Sigmoid colon (tissue), 7 donors: ENCODE measurements around the gene ZNF512B. TPM values are rescaled to one million over a fixed set of nuclear protein-coding genes. Genes with fewer than 3 reads are reported as not detected.

ENCODE experiments used
- DNase-seq: peaks from one replicate; pipeline ENCODE4 v3.0.0-alpha.2; 2019
- H3K27ac ChIP-seq, 4 donors: fragments of 200-600 bp; sonication (generic); one replicate each; pipeline ENCODE4 v1.5.1; 2016 to 2019; ENCODE audit warnings: mild to moderate bottlenecking in 1 of 4
- H3K27me3 ChIP-seq, 3 donors: fragments of 200-600 bp; sonication (generic); one replicate each; pipeline ENCODE4 v1.5.1; 2019; ENCODE audit warnings: mild to moderate bottlenecking in 1 of 3
- H3K36me3 ChIP-seq, 4 donors: fragments of 200-600 bp; sonication (generic); one replicate each; pipeline ENCODE4 v1.5.1; 2016 to 2019
- H3K4me1 ChIP-seq, 4 donors: fragments of 200-600 bp; sonication (generic); one replicate each; pipeline ENCODE4 v1.5.1; 2017 to 2019
- H3K4me3 ChIP-seq, 4 donors: fragments of 200-600 bp; sonication (generic); one replicate each; pipeline ENCODE4 v1.5.1; 2017 to 2019; ENCODE audit warnings: mild to moderate bottlenecking in 2 of 4, moderate library complexity in 1 of 4
- H3K9me3 ChIP-seq, 4 donors: fragments of 200-600 bp in 3 of 4; sonication (generic) in 3 of 4; one replicate each; pipeline versions ENCODE4 v1.5.1 to v1.6.1; 2013 to 2019
- EP300 ChIP-seq, 4 donors: sonication (generic); formaldehyde crosslinking; IDR thresholded peaks; one replicate each; pipeline ENCODE4 v1.6.1; 2017; ENCODE audit warnings: antibody characterized with exemption in 4 of 4
- POLR2A ChIP-seq, 2 donors: fragments of 450-650 bp; IDR thresholded peaks; one replicate each; pipeline ENCODE4 v1.6.1; 2016; ENCODE audit warnings: antibody characterized with exemption in 2 of 2, mild to moderate bottlenecking in 2 of 2, moderate library complexity in 2 of 2
- POLR2AphosphoS5 ChIP-seq, 4 donors: sonication (generic); formaldehyde crosslinking; IDR thresholded peaks; one replicate each; pipeline ENCODE4 v1.6.1; 2017; ENCODE audit warnings: antibody characterized with exemption in 4 of 4
- WGBS, 2 donors: extraction: QIAGEN DNeasy Blood & Tissue Kit; methylation state at CpG; one replicate each; pipeline ENCODE4 v1.1.7; 2013; 5-methylcytosine and 5-hydroxymethylcytosine counted together
- intact Hi-C: fragments of 100-400 bp; cut with DNase I; formaldehyde crosslinking; loops from one replicate; pipeline ENCODE4 v1.15.1; 2023
- polyA plus RNA-seq, 3 donors: library from polyadenylated mRNA; stranded (reverse); fragments of 200-250 nt; gene quantifications; one replicate each; pipeline ENCODE4 v1.2.3, GENCODE V29; 2013
- total RNA-seq, 4 donors: library from RNA; depleted of rRNA; stranded (reverse); fragments of >200 nt; gene quantifications; one replicate each; pipeline ENCODE4 v1.1.0, GENCODE V29; 2016
- TF ChIP-seq, protein P1 (sequence below), 4 experiments: fragments of 450-650 bp in 3 of 4; fragments of 200-600 bp in 1 of 4; IDR thresholded peaks; one replicate each; pipeline ENCODE4 v1.5.1; 2016 to 2019; ENCODE audit warnings: antibody characterized with exemption in 4 of 4, mild to moderate bottlenecking in 3 of 4, moderate library complexity in 2 of 4
- donor health status: healthy with polysubstance abuse.
- donor health status: Bipolar disorder and iron deficiency.
- donor health status: healthy.

Gene ZNF512B
- total and polyA plus RNA-seq, 7 donors: 0.23 to 10.8 (median 5.5) TPM

DNA sequence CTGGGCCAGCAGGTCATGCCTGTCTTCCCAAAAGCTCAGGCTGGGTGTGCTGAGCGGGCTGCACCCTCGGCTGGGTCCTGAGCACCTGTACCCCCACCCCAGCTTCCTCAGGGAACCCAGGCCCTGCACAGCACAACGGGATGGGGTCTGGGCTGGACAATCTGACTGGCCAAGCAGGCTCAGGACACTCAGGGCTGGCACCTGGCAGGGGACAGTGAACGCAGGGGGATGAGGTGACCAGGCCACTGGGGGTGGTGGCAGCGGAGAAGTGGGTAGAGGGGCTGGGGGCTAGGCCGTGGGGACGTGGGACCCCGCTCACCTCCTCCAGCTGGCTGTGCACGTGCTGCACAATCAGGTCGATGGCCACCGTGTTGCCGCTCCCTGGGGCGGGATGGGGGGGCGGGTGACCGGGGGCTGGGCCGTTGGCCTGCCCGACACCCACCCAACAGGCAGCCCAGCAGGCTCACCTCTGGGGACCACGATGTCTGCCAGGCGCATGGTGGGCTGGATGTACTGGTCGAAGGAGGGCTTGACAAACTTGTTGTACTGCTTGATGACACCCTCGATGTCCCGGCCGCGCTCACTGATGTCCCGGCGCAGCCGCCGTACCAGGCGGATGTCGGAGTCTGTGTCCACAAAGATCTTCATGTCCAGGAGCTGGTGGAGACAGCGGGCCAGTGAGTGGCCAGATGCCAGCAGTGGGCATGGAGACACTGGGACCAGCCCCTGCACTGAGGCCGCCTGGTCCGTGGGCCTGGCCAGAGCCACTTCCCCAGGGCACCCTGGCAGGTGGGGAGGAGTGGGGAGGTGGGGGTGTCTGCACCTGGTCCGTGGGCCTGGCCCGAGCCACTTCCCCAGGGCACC lies 25.4 kb downstream of the ZNF512B start:
- Histone ChIP-seq H3K9me3 (no peaks in the 10 kb centered on the region), H3K36me3 (peaks cover 42 to 61% (median 52%) of the 10 kb centered on the region in 4 donors), H3K4me3 (no peak overlapping the region), H3K4me1 (peaks cover 0 to 39% (median 23%) of the 10 kb centered on the region in 4 donors), H3K27me3 (no peaks in the 10 kb centered on the region), H3K27ac (no peak overlapping the region)
- intact Hi-C loops: no loop called here
- 89 to 93% methylated on average over 35 of the region's 35 CpGs for WGBS, 2 donors
- TF ChIP-seq EP300 (IDR thresholded peaks at IDR 0.05) (no peak), POLR2A (IDR thresholded peaks at IDR 0.05) (no peak), POLR2AphosphoS5 (IDR thresholded peaks at IDR 0.05) (no peak)
- TF ChIP-seq, protein P1, sequence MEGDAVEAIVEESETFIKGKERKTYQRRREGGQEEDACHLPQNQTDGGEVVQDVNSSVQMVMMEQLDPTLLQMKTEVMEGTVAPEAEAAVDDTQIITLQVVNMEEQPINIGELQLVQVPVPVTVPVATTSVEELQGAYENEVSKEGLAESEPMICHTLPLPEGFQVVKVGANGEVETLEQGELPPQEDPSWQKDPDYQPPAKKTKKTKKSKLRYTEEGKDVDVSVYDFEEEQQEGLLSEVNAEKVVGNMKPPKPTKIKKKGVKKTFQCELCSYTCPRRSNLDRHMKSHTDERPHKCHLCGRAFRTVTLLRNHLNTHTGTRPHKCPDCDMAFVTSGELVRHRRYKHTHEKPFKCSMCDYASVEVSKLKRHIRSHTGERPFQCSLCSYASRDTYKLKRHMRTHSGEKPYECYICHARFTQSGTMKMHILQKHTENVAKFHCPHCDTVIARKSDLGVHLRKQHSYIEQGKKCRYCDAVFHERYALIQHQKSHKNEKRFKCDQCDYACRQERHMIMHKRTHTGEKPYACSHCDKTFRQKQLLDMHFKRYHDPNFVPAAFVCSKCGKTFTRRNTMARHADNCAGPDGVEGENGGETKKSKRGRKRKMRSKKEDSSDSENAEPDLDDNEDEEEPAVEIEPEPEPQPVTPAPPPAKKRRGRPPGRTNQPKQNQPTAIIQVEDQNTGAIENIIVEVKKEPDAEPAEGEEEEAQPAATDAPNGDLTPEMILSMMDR (IDR thresholded peaks at IDR 0.05): no peak
- peak; percentile 68 for DNase-seq

DNA sequence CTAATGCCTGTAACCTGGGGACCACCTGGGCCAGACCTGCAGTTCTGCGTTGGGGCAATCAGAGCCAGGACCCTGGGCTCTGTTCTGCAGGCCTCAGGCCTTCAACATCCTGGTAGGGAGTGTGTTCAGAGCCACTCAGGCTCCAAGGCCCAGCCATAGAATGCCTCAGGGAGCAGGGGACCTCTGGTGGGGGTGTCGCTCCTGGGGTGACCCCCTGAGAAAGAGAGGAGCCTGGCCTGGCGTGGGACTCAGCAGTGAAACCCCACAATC lies 26.0 kb downstream of the ZNF512B start:
- peaks cover 0 to 33% (median 18%) of the 10 kb centered on the region in 4 donors for H3K4me1 ChIP-seq

DNA sequence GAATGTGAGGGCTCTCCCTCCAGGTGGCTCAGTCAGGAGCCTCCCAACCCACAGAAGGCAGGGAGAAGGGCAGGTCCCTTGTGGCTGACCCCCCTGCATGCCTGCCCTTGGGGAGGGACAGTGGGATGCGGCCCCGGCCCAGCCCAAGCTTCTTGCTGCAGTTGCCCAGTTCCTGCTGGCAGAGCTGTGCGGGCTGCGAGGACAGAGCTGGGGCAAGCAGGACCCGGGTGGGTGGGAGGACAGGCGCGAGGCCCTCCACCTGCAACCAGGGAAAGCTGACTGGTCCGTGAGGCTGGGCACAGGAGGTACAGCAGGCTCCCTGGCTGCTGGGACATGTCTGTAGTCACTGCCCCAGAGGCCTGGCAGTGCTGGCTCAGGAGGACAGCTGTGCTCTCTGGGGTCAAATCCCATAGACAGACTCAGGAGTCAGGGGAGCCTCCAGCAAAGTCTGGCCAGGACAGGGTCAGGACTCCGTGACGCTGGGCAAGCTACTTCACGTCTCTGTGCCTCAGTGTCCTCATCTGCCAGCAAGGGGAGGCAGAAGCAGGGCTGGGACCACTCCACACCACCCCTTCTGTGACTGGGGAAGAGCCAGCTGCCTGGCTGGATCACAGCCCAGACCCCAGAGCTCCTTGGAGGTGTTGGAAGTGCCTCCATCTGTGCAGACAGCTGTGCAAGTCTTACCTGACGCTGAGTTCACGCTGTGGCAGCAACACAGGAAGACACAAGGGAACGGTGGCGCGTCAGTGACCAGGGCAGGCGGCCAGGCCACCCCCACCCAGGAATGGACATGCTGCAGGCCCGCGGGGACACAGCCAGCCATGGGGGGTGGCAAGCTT lies 26.5 kb downstream of the ZNF512B start:
- 89 to 90% methylated on average over 19 of the region's 19 CpGs for WGBS, 2 donors
- Histone ChIP-seq H3K27me3 (no peaks in the 10 kb centered on the region), H3K9me3 (no peaks in the 10 kb centered on the region), H3K4me3 (no peak overlapping the region), H3K36me3 (peaks cover 43 to 73% (median 52%) of the 10 kb centered on the region in 4 donors), H3K27ac (peak overlapping the region; percentile 7 to 73 (median 41)), H3K4me1 (peaks cover 0 to 28% (median 14%) of the 10 kb centered on the region in 4 donors)
- intact Hi-C loops: no loop called here
- TF ChIP-seq POLR2AphosphoS5 (IDR thresholded peaks at IDR 0.05): no peak
- DNase-seq: peak; percentile 66

More for the DNA sequence above, 26.0 kb downstream of the ZNF512B start:
- Histone ChIP-seq H3K9me3 (no peaks in the 10 kb centered on the region), H3K4me3 (no peak overlapping the region), H3K27me3 (no peaks in the 10 kb centered on the region), H3K27ac (peak overlapping the region in 1 of 4 donors; percentile 73), H3K36me3 (peaks cover 42 to 67% (median 52%) of the 10 kb centered on the region in 4 donors)
- TF ChIP-seq EP300 (IDR thresholded peaks at IDR 0.05) (no peak), POLR2AphosphoS5 (IDR thresholded peaks at IDR 0.05) (no peak), POLR2A (IDR thresholded peaks at IDR 0.05) (no peak)
- TF ChIP-seq, protein P1 (IDR thresholded peaks at IDR 0.05): no peak
- intact Hi-C loops: no loop called here
- no peak for DNase-seq
- 96 to 97% methylated on average over 3 of the region's 3 CpGs for WGBS, 2 donors

DNA sequence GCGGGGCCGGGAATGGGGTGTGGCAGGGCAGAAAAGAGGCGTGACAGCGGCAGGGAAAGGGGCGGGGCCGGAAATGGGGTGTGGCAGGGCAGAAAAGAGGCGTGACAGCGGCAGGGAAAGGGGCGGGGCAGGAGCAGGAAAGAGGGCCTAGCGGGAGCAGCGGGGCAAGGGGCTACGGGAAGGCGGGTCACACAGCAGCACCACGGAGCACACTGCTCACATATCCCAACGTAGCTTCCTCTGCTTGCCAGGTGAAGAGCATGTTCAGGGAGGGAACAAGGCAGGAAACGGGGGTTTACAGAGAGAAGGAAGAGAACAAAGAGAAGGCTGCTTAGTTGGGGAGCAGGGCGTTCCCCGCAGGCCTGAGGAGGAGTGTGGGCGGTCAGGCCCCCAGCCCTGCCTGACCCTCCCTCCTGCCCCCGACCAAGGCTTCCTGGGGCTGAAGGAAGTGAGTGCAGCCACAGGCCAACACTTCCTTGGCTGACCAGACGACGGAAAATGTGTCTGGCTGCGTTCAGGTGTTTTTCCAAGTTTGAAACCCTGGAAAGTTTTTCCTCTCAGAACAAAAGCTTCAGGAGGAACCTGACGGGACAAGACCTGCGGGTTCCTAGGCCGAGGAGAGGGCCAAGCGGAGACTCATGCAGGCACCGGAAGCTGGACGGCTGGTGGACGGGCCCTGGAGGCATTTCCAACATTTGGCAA lies 27.3 kb downstream of the ZNF512B start:
- no peak for TF ChIP-seq POLR2AphosphoS5 (IDR thresholded peaks at IDR 0.05)
- intact Hi-C loops: no loop called here
- H3K9me3 ChIP-seq: no peaks in the 10 kb centered on the region
- 51 to 60% methylated on average over 30 of the region's 30 CpGs for WGBS, 2 donors
- H3K36me3 ChIP-seq: peaks cover 46 to 76% (median 52%) of the 10 kb centered on the region in 4 donors
- DNase-seq: peak; percentile 65
- no peaks in the 10 kb centered on the region for H3K27me3 ChIP-seq
- peaks cover 0 to 20% (median 6%) of the 10 kb centered on the region in 4 donors for H3K4me1 ChIP-seq
- H3K4me3 ChIP-seq: no peak overlapping the region
- peak overlapping the region; percentile 7 to 73 (median 41) for H3K27ac ChIP-seq

DNA sequence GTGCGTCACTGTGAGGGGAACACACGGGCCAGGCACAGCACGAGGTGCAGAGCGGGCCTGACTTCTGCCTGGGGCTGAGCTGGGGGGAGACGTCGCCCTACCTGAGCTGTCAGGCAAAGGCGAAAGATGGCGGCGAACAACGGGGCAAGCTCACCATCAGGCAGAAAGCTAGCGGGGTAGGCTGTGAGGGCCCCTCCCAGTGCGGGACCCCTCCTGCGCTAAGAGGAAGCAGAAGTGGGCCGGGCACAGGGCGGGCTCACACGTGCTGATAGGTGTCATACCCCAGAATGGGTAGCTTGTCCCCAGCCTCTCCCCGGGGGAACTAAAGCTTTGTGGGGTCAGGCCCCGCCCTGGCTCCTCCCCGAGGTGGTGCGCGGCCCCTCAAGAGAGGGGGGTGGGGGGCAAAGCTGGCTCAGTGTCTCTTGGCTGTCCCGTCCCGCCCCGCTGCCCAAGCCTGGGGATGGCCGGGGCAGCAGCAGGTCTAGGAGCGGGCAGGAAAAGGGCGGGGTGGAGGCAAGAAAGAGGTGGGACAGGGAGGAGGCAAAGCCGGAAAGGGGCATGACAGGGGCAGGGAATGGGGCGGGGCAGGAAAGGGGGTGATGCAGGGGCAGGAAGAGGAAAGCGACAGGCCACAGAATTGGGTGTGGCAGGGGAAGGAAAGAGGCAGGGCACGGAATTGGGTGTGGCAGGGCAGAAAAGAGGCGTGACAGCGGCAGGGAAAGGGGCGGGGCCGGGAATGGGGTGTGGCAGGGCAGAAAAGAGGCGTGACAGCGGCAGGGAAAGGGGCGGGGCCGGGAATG lies 28.2 kb downstream of the ZNF512B start:
- H3K36me3 ChIP-seq: peaks cover 46 to 80% (median 51%) of the 10 kb centered on the region in 4 donors

More for the DNA sequence above, 28.2 kb downstream of the ZNF512B start:
- no peaks in the 10 kb centered on the region for H3K27me3 ChIP-seq
- 60 to 74% methylated on average over 35 of the region's 39 CpGs for WGBS, 2 donors
- intact Hi-C loops: no loop called here
- peak overlapping the region in 3 of 4 donors; percentile 31 to 57 (median 45) for H3K27ac ChIP-seq
- peak; percentile 66 for DNase-seq
- TF ChIP-seq, protein P1 (IDR thresholded peaks at IDR 0.05): no peak
- no peak for TF ChIP-seq POLR2AphosphoS5 (IDR thresholded peaks at IDR 0.05)
- TF ChIP-seq POLR2A (IDR thresholded peaks at IDR 0.05): no peak
- no peak for TF ChIP-seq EP300 (IDR thresholded peaks at IDR 0.05)
- no peaks in the 10 kb centered on the region for H3K9me3 ChIP-seq
- H3K4me1 ChIP-seq: peaks cover 0 to 14% (median 2%) of the 10 kb centered on the region in 4 donors
- H3K4me3 ChIP-seq: no peak overlapping the region
